ENCODE measurements around the gene KLHL29. TPM values are rescaled to one million over a fixed set of nuclear protein-coding genes. Genes with fewer than 3 reads are reported as not detected.

The KLHL29 gene
- total and polyA plus RNA-seq, 2 experiments from 2014 or later = 1.5 to 6.5 TPM

GRCh38 chr2:23563151-23563550 lies 178.2 kb downstream of the KLHL29 start:
- H4K20me1 ChIP-seq (replicated peaks; ENCODE audit: insufficient read depth) = no peaks in the 10 kb centered on the region
- Mint-ChIP-seq H3K27ac (no peak overlapping the region), H3K4me1 (peaks cover 28% of the 10 kb centered on the region), H3K9me3 (no peaks in the 10 kb centered on the region), H3K36me3 (ENCODE audit: low read depth) (no peaks in the 10 kb centered on the region), H3K27me3 (ENCODE audit: insufficient read depth, low read depth, poor library complexity) (peaks cover 4% of the 10 kb centered on the region), H3K4me3 (no peak overlapping the region)
- H3K79me2 ChIP-seq (replicated peaks; ENCODE audit: insufficient read depth) = no peaks in the 10 kb centered on the region
- H3K27ac ChIP-seq (ENCODE audit: low read depth) = no peak overlapping the region
- no peak overlapping the region for H3K4me3 ChIP-seq
- H3K9me2 ChIP-seq (ENCODE audit: insufficient read depth) = no peaks in the 10 kb centered on the region
- H3F3A ChIP-seq (replicated peaks; ENCODE audit: low read depth) = no peaks in the 10 kb centered on the region
- no peaks in the 10 kb centered on the region for H3K36me3 ChIP-seq (ENCODE audit: insufficient read depth)
- H2AFZ ChIP-seq = no peak overlapping the region
- no peak for DNase-seq (ENCODE audit: low spot score)
- ATAC-seq = no peak
- H3K4me2 ChIP-seq = no peak overlapping the region
- no peaks in the 10 kb centered on the region for H3K27me3 ChIP-seq (ENCODE audit: insufficient read depth)
- H3K4me1 ChIP-seq (ENCODE audit: insufficient read depth) = peaks cover 7% of the 10 kb centered on the region; the same call in 1 of the 2 replicates
- TF ChIP-seq POLR2AphosphoS5 (IDR thresholded peaks at IDR 0.05; ENCODE audit: low read depth) (no peak), ZNF114 (CRISPR knock-in tag; IDR thresholded peaks at IDR 0.05) (no peak), REST (IDR thresholded peaks at IDR 0.05; ENCODE audit: unreplicated experiment) (no peak), CTCF (conservative IDR thresholded peaks at IDR 0.05; ENCODE audit: low read depth in 2 of 2) (no peak), JUNB (IDR thresholded peaks at IDR 0.05; ENCODE audit: unreplicated experiment) (no peak), CREB1 (CRISPR knock-in tag; IDR thresholded peaks at IDR 0.05; ENCODE audit: low read depth) (no peak), NANOG (IDR thresholded peaks at IDR 0.05; ENCODE audit: borderline replicate concordance) (no peak), ZNF462 (CRISPR knock-in tag; IDR thresholded peaks at IDR 0.05) (no peak), ZNF331 (CRISPR knock-in tag; IDR thresholded peaks at IDR 0.05; ENCODE audit: low read depth) (no peak), EZH2 (IDR thresholded peaks at IDR 0.05; ENCODE audit: low read depth, unreplicated experiment) (no peak), ETS1 (IDR thresholded peaks at IDR 0.05) (no peak), STAT1 (IDR thresholded peaks at IDR 0.05; ENCODE audit: unreplicated experiment) (no peak), EZH2phosphoT487 (IDR thresholded peaks at IDR 0.05; ENCODE audit: unreplicated experiment) (no peak)
